HEK293T (cell line): ENCODE measurements around the gene MAX.
A peak's percentile ranks its signal among the peaks of the same experiment; 100 is the strongest.

Experiments used
- CTCF ChIA-PET: fragments of 350-600 bp; formaldehyde crosslinking; extraction: SDS; loops from one replicate; lab custom pipeline; 2021; ENCODE audit warnings: antibody characterized with exemption, inconsistent platforms; lab: Yijun Ruan, JAX
- POLR2A ChIA-PET: fragments of 350-600 bp; formaldehyde crosslinking; extraction: SDS; loops from one replicate; lab custom pipeline; 2020; ENCODE audit warnings: antibody characterized with exemption, inconsistent platforms; lab: Yijun Ruan, JAX
- DNase-seq: peaks from one replicate; pipeline ENCODE4 v3.0.0; 2012; ENCODE audit warnings: mixed read lengths; ENCODE audit errors: extremely low spot score
- ARNT ChIP-seq: fragments of 450-650 bp; IDR thresholded peaks from 2 replicates; pipeline ENCODE4 v1.6.1; 2017; ENCODE audit warnings: mild to moderate bottlenecking
- BHLHE40 ChIP-seq: fragments of 450-650 bp; IDR thresholded peaks from 2 replicates; pipeline ENCODE4 v1.6.1; 2016; ENCODE audit warnings: mild to moderate bottlenecking, moderate library complexity, borderline replicate concordance
- CTBP1 ChIP-seq: fragments of 450-650 bp; IDR thresholded peaks from 2 replicates; pipeline ENCODE4 v1.6.1; 2016; ENCODE audit warnings: borderline replicate concordance
- ELF4 ChIP-seq: fragments of 450-650 bp; IDR thresholded peaks from 2 replicates; pipeline ENCODE4 v1.6.1; 2017; ENCODE audit warnings: antibody characterized with exemption
- FOXA1 ChIP-seq: fragments of 450-650 bp; IDR thresholded peaks from 2 replicates; pipeline ENCODE4 v1.6.1; 2016; ENCODE audit warnings: mild to moderate bottlenecking
- FOXK2 ChIP-seq: fragments of 450-650 bp; IDR thresholded peaks from 2 replicates; pipeline ENCODE4 v1.6.1; 2016; ENCODE audit warnings: mild to moderate bottlenecking
- FOXM1 ChIP-seq: fragments of 450-650 bp; IDR thresholded peaks from 2 replicates; pipeline ENCODE4 v1.6.1; 2017; ENCODE audit warnings: mild to moderate bottlenecking, borderline replicate concordance
- HDGF ChIP-seq: fragments of 450-650 bp; IDR thresholded peaks from 2 replicates; pipeline ENCODE4 v1.6.1; 2017; ENCODE audit warnings: antibody characterized with exemption, borderline replicate concordance
- L3MBTL2 ChIP-seq: fragments of 450-650 bp; conservative IDR thresholded peaks from 2 replicates; pipeline ENCODE4 v1.6.1; 2016; ENCODE audit warnings: mild to moderate bottlenecking
- LEF1 ChIP-seq: fragments of 450-650 bp; IDR thresholded peaks from 2 replicates; pipeline ENCODE4 v1.6.1; 2017; ENCODE audit warnings: mild to moderate bottlenecking, borderline replicate concordance
- NFRKB ChIP-seq: fragments of 450-650 bp; IDR thresholded peaks from 2 replicates; pipeline ENCODE4 v1.6.1; 2016; ENCODE audit warnings: mild to moderate bottlenecking, moderate library complexity
- SP1 ChIP-seq: fragments of 450-650 bp; IDR thresholded peaks from 2 replicates; pipeline ENCODE4 v1.6.1; 2017
- SUZ12 ChIP-seq: fragments of 450-650 bp; IDR thresholded peaks from 2 replicates; pipeline ENCODE4 v1.6.1; 2016; ENCODE audit warnings: mild to moderate bottlenecking
- TARDBP ChIP-seq: fragments of 450-650 bp; IDR thresholded peaks from 2 replicates; pipeline ENCODE4 v1.6.1; 2016
- ZNF384 ChIP-seq: fragments of 450-650 bp; IDR thresholded peaks from 2 replicates; pipeline ENCODE4 v1.6.1; 2016
- TF ChIP-seq, protein P1 (sequence below): fragments of 450-650 bp; IDR thresholded peaks from 2 replicates; pipeline ENCODE4 v1.6.1; 2016

The MAX gene, protein sequence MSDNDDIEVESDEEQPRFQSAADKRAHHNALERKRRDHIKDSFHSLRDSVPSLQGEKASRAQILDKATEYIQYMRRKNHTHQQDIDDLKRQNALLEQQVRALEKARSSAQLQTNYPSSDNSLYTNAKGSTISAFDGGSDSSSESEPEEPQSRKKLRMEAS

DNA sequence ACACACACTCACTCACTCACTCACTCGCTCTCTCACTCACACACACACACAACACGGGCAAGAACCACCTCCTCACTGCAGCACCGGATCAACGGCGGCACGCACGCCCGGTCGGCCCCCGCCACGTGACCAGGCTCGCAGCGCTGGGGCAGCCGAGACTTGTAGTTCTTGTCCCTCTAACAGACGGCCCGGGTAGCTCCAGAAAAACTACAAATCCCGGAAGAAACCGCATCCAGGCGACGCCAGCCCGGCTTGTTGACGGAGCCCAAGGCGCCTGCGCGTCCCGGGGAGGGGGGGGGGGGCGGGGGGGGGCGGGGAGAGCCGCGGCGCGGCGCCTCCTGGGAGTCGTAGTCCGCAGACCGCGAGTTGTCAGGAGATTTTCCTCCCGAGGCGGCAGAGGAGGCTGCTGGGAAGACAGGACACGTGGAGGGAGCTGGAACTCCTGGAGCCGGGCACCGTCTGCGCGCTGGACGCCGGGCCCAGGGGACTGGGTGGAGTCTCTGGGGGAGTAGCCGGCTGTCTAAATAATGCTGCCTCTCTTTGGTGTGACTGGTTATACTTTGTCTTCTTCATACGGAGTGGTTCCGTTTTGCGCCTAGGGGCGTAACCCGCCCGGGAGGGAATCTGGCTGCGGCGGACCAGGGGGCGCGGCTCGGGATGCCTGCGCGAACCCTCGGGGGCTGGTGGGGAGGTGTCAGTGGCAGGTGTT is at the start of gene MAX:
Gene MAX (minus strand): TSS at position 77 of the 709 bp plus-strand sequence. CDS start 178 bp downstream, outside the sequence.
- POLR2A ChIA-PET, result interaction anchor here (1.0 to 1.7 kb wide), 3 partner anchors 9 to 116 kb away, joined by 4 to 6 read pairs (median 4); partner anchors contain the start of gene FNTB
- TF ChIP-seq SUZ12 (peak; percentile 77), LEF1 (no peak), FOXK2 (no peak), NFRKB (no peak), ELF4 (no peak; the same call in 1 of the 2 replicates), L3MBTL2 (peak; percentile 82), FOXM1 (no peak), BHLHE40 (no peak), TARDBP (no peak), CTBP1 (no peak), FOXA1 (no peak), ARNT (peak; percentile 75), HDGF (no peak)
- TF ChIP-seq, protein P1, sequence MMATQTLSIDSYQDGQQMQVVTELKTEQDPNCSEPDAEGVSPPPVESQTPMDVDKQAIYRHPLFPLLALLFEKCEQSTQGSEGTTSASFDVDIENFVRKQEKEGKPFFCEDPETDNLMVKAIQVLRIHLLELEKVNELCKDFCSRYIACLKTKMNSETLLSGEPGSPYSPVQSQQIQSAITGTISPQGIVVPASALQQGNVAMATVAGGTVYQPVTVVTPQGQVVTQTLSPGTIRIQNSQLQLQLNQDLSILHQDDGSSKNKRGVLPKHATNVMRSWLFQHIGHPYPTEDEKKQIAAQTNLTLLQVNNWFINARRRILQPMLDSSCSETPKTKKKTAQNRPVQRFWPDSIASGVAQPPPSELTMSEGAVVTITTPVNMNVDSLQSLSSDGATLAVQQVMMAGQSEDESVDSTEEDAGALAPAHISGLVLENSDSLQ, result no peak
- CTCF ChIA-PET, result interaction anchor here (0.5 to 1.3 kb wide), 5 partner anchors 16 to 940 kb away, joined by 3 to 6 read pairs (median 4); no protein-coding TSS in a partner anchor

DNA sequence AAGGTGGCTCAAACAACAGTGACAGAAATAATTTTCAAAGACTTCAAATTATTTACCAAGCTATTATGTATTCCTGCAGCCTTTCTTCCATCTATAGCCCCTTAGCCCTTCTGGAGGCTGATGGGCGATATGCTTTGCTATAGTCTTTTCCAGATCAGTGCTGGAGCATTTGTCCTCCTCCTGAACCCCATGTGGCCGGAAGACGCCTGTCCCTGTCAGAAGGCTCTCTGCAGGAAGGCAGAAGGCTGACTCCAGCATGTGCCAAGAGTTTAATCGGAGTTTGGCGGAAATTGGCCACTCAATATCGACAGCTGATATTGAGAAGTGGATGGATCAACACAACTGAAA is 49.3 kb upstream of the MAX start:
- no peak for TF ChIP-seq L3MBTL2
- TF ChIP-seq HDGF, result no peak
- no peak for TF ChIP-seq ZNF384
- no peak for TF ChIP-seq TARDBP
- no peak for TF ChIP-seq SP1
- no peak for TF ChIP-seq ARNT
- TF ChIP-seq FOXA1, result no peak
- no peak for TF ChIP-seq FOXK2
- no peak for TF ChIP-seq ELF4
- no peak for TF ChIP-seq NFRKB
- TF ChIP-seq SUZ12, result no peak
- TF ChIP-seq, protein P1, result no peak
- no peak for TF ChIP-seq LEF1
- no peak for TF ChIP-seq CTBP1
- no peak for TF ChIP-seq FOXM1
- no peak for TF ChIP-seq BHLHE40
- ChIA-PET CTCF (no interaction called here), POLR2A (no interaction called here)
- DNase-seq, result no peak

More for the DNA sequence above, at the start of gene MAX:
- DNase-seq, result peak; percentile 95

DNA sequence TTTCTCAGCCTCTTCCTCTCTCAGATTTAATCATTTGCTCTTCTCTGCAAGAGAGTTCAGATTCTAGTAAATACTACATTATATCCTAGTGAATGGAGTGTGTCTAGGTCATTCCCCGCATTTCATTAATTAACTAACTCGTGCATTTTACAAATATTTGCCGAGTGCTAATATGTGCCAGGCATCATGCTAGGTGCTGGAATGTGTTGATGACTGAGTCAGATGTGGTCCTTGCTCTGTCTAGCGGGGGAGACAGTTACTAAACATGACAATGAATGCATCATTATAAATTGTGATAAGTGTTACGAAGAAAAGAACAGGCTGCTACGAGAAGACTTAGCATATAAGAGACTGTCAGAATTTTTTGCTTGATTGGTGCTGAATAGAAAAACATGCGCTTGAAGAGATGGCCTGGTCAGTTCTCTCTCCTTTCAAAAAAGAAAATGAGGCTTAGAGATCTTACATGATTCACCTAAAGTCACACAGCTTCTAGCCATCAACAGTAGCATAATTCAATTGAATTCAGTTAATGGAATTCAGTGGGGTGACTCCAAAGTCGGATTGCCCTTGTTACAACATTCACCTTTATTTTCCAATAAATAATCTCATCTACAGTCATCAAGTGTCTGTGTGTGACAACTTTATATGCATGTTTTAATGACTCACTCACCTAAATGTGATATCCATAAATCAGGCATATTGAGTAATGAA is 48.7 kb upstream of the MAX start:
- POLR2A ChIA-PET, result no interaction called here
- TF ChIP-seq NFRKB (no peak), LEF1 (no peak), BHLHE40 (no peak), FOXA1 (no peak), SUZ12 (no peak), SP1 (no peak), CTBP1 (no peak), TARDBP (no peak), FOXK2 (no peak), ARNT (no peak), L3MBTL2 (no peak), ZNF384 (no peak)
- CTCF ChIA-PET, result no interaction called here
- DNase-seq, result no peak

DNA sequence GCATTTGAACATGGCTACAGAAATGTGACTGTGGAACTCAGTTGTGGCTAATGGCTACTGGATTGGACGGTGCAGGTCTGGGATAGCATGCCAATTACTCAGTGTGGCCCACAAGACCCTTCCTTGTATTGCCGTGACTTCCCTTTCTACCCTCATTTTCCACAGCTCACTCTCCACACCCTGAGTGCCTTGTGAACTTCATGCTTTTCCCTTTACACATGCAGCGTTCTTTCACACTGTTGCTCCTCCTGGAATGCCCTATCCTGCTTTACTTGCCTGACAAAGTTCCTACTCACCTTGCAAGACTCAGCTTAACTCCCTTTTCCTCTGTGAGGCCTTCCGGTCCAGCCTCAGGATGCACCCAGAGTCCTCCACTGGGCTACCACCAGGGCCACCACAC is 46.8 kb upstream of the MAX start:
- no peak for DNase-seq
- ChIA-PET CTCF (no interaction called here), POLR2A (no interaction called here)
- TF ChIP-seq SP1 (no peak), FOXA1 (no peak), LEF1 (no peak), NFRKB (no peak), HDGF (no peak), ZNF384 (no peak), CTBP1 (no peak), FOXM1 (no peak), ELF4 (no peak), BHLHE40 (no peak), SUZ12 (no peak), TARDBP (no peak)
- TF ChIP-seq, protein P1, result no peak

DNA sequence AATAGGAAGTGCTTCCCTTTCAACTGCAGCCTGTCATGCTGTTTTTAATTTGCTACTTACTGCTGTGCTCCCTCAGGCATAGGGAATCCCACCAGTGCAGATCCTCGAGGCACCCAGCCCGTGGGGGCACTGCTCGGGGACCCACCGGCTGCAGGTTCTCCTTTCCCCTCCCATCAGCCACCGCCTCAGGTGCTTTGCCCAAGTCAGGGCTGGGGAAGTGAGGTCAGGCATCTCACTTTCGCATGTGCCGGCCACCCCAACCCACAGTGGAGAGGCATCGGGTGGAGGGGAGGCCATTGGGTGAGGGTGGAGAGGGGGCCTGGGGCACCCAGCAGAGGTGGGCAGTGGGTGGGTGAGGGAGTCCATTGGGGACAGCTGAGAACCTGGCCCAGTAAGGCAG is 41.9 kb upstream of the MAX start:
- POLR2A ChIA-PET, result no interaction called here
- TF ChIP-seq ARNT, result no peak
- no peak for TF ChIP-seq SP1
- TF ChIP-seq L3MBTL2, result no peak
- CTCF ChIA-PET, result no interaction called here
- no peak for DNase-seq
